ENCODE measurements around the gene DEAF1.

DEAF1 gene

DNA sequence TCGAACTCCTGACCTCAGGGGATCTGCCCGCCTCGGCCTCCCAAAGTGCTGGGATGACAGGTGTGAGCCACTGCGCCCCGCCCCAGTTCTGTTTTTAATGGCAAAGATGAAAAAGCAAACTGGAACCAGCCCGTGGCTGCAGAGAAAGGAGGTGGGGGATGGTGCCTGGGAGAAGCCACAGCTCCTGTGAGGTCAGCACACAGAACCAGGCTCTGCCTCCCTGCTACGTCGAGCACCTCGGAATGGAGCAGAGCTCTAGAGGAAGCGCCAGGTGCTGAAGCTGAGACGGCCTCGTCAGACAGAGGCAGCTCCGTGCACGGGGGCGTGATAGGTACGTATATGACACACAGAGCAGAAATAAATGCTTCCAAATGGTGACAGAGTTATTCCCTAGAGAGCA lies 49.5 kb downstream of the DEAF1 start:
- no peak for DNase-seq (ENCODE audit: low read depth)

DNA sequence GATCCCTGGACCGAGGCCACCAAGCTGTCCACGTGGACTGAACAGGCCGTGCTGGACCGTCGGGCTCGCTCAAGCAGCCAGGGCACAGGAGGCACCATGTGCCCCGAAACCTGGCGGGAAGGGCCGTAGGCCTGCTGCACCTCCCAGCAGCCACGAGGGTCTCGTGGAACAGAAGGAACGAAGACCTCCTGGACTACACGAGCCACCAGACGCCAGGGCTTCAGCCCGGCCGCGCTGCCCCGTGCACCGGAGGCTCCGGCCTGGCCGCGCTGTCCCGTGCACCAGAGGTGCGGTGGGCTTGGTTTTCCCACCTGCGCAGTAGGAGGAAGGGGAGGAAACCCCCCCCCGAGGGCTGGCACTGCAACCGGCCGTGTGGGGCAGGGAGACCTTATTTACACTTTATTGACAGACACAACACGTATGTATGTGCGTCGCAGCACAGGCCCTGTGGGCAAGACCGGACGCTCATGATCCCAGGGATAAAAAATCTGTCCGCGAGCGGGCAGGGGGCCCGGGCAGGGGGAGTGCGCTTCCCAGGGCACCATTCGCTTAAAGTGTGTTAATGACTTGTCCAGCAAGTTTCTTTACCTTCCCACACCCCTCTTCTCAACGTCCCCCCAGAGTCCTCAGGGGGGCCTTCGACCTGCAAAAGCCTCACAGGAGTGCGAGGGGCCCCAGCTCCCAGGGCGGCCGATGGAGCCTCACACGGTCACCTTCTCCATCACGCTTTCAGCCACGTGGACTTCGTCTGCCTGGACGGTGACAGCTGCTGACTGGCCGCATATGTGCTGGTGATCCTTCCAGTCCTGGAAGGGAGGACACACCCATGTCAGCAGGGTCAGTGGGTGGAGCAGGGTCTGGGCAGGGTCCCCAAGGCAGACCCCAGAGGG lies 50.9 kb downstream of the DEAF1 start:
- no peak for DNase-seq (ENCODE audit: low read depth)

DNA sequence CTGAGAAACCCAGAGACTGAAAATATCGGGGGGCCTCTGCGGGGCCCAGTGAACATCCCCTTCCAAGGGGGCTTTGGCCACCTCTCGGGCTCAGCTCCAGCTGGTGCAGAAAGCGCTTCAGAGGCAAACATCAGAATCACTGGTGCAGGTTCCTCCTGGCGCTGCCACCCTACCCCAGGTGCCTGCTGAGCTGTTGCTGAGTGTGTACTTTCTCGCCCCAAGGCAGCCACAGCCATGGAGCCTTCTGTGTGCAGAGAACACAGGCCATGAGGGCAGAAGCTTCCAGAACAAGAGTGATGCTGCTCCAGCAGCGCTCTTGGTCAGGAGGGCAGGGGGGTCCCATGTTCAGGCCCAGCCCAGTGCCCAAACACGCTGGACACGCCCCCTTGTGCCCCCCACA lies 51.7 kb downstream of the DEAF1 start:
- DNase-seq (ENCODE audit: low read depth) = no peak

DNA sequence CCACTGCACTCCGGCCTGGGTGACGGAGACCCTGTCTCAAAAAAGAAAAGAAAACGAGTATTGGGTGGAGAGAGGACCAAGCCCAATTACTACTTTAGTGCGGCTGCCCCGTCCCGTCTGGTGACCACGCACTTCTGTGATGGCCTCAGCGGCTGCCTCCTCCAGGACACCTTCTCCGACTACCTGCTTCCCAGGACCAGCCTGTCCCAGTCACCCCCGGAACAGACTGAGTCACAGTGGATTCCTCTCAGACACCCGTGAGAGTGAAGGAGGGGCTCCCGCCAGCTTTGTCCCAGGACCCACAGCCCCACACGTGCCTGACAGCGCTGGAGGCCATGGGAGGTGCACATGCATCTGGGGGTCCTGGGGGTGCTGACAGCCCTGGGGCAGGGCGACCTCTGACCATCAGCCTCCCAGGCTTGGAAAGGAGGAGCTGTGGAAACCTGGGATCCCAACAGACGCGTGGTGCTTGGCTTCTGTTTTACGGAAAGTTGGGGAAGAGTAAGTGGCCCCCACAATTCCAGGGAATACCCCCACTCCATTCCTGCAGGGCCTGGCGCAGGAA lies 53.1 kb downstream of the DEAF1 start:
- no peak for DNase-seq (ENCODE audit: low read depth)

DNA sequence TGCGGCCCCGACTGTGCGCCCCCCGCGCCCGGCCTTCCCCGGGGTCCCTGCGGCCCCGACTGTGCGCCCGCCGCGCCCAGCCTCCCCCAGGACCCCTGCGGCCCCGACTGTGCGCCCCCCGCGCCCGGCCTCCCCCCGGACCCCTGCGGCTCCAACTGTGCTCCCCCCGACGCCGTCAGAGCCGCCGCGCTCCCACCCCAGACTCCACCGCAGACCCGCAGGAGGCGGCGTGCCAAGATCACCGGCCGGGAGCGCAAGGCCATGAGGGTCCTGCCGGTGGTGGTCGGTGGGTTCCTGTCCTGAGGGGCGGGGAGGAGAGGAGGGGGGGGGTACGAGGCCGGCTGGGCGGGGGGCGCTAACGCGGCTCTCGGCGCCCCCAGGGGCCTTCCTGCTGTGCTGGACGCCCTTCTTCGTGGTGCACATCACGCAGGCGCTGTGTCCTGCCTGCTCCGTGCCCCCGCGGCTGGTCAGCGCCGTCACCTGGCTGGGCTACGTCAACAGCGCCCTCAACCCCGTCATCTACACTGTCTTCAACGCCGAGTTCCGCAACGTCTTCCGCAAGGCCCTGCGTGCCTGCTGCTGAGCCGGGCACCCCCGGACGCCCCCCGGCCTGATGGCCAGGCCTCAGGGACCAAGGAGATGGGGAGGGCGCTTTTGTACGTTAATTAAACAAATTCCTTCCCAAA lies 54.9 kb downstream of the DEAF1 start:
- no peak for DNase-seq (ENCODE audit: low read depth)

DNA sequence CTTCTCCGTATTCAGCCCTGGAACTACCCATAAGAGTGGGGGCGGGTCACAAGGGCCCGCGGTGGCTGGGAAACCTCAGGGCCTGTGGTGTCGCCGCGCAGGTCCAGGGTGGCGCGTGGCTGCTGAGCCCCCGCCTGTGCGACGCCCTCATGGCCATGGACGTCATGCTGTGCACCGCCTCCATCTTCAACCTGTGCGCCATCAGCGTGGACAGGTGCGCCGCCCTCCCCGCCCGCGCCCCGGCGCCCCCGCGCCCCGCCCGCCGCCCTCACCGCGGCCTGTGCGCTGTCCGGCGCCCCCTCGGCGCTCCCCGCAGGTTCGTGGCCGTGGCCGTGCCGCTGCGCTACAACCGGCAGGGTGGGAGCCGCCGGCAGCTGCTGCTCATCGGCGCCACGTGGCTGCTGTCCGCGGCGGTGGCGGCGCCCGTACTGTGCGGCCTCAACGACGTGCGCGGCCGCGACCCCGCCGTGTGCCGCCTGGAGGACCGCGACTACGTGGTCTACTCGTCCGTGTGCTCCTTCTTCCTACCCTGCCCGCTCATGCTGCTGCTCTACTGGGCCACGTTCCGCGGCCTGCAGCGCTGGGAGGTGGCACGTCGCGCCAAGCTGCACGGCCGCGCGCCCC lies 55.6 kb downstream of the DEAF1 start:
- DNase-seq (ENCODE audit: low read depth) = no peak

DNA sequence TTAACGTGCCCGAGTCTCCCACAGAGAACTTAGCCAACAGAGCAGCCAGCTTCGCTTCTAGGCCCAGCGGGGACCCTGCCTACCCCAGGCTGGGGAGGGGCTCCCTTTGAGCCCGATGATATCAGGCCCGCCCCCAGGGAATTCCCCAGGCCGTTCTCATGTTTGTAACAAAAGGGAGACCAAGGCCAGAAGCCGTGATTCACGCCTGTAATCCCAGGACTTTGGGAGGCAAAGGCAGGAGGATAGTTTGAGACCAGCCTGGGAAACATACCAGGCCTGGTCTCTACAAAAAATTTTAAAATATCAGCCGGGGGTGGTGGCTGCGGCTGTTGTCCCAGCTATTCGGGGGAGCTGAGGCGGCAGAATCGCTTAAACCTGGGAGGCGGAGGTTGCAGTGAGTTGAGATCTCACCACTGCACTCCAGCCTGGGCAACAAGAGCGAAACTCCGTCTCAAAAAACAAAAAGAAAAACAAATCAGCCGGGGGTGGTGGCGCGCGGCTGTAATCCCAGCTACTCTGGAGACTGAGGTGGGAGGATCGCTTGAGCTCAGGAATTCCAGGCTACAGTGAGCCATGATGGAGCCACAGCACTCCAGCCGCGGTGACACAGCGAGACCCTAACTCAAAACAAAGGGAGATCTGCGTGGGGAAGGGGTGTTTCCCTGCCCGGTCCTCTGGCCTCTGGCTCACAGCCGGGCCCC lies 56.2 kb downstream of the DEAF1 start:
- no peak for DNase-seq (ENCODE audit: low read depth)

DNA sequence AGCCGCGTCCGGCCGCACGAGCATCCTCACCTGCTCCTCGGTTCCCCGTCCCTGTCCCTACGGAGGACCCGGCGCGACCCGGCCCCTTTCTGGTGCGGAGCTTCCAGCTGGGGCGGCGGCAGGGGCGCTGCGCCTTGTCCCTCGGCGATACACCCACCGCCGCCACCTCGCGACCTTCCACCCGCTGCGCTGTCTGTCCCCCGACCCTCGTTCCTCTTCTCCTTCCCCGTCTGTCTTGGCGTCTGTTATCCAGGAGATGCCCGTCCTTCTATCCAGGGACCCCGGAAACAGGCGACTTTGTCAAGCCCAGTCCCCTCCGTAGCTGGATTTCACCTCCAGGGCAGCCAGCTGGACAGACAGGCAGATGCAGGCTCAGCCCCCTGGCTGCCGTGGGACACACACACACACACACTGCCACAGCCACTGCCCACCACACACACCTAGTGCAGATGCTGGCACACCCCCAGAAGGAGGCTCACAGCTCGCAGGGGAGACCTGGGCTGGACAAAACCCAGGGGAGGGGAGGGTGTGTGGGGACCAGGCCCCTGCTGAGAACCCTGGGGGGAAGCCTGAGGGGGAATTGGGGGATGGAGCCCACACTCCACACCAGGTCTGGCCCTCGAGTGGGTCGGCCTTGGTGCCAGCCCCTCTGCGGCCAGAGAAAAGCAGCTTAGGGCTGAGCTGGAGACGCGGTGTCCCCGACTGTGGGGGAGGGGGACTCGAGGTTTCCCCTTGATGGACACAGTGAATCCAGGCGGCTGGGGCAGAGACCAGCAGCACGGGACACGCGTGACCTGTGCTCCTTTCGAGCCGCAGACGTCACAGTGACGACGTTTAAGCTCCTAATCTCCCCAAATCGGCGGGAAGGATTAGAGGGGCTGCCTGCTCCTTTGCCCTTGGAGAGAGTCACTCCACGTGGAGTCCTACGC lies 57.2 kb downstream of the DEAF1 start:
- DNase-seq (ENCODE audit: low read depth) = no peak

DNA sequence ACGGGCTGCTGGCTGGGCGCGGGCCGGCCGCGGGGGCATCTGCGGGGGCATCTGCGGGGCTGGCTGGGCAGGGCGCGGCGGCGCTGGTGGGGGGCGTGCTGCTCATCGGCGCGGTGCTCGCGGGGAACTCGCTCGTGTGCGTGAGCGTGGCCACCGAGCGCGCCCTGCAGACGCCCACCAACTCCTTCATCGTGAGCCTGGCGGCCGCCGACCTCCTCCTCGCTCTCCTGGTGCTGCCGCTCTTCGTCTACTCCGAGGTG lies 57.8 kb downstream of the DEAF1 start:
- no peak for DNase-seq (ENCODE audit: low read depth)

DNA sequence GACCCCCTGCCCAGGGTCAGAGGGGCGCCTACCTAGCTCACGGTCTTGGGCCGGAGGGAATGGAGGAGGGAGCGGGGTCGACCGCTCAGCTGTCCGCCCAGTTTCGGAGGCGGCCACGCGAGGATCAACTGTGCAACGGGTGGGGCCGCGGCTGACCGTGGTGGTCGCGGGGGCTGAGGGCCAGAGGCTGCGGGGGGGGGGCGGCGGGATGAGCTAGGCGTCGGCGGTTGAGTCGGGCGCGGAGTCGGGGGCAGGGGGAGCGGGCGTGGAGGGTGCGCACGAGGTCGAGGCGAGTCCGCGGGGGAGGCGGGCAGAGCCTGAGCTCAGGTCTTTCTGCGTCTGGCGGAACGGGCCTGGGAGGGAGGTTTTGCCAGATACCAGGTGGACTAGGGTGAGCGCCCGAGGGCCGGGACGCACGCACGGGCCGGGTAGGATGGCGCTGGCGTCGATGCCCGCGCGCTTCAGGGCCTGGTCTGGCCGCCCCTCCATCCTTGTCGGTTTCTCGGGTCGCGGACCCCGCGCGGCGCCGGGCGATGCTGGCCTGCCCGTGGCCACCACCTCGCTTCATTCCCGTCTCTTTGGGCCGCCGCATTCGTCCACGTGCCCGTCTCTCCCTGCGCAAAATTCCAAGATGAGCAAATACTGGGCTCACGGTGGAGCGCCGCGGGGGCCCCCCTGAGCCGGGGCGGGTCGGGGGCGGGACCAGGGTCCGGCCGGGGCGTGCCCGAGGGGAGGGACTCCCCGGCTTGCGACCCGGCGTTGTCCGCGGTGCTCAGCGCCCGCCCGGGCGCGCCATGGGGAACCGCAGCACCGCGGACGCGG lies 58.3 kb downstream of the DEAF1 start, which contains the start of gene DRD4:
TSS of gene DRD4 (plus strand) at position 759 of the 822 bp plus-strand sequence. CDS start at position 795, 36 bp downstream.
- DNase-seq (ENCODE audit: low read depth) = no peak

DNA sequence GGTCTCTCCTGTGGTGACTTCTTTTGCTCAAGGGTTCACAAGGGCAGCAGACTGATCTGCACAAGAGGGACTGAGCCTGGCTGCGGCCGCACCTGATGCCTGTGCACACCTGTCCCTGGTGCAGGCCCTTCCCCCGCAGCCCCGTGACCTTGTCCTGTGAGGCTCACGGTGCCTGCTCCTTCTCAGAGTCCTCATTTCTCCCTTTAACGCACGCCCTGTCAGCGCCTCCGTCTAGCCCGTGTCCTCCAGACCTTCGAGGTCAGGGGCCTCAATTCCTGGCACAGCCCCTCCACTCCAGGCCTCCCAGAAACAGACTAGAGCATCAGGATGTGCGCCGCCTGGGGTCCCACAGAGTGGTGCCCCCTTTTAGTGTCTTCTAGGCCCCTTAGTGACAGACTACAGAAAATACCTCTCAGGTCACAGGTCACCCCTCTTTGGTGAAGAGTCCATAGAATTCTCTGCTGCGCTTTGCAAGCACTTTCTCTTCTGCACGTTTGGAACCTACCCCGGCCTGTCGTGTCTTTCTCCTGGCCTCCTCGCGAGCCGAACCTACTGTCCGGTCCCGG lies 59.0 kb downstream of the DEAF1 start:
- no peak for DNase-seq (ENCODE audit: low read depth)

DNA sequence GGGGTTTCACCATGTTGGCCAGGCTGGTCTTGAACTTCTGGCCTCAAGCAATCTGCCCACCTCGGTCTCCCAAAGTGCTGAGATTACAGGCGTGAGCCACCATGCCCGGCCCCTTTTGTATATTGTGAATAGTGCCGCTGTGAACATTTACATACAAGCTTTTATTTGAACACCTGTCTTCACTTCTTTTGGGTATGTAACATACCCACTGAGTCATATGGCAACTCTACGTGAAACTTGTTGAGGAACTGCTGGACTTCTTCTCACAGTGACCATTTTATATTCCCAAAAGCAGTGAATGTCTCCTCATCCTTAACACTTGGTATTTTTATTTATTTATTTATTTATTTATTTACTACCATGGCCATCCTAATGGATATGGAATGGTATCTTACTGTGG lies 64.2 kb downstream of the DEAF1 start:
- DNase-seq (ENCODE audit: low read depth) = no peak

DNA sequence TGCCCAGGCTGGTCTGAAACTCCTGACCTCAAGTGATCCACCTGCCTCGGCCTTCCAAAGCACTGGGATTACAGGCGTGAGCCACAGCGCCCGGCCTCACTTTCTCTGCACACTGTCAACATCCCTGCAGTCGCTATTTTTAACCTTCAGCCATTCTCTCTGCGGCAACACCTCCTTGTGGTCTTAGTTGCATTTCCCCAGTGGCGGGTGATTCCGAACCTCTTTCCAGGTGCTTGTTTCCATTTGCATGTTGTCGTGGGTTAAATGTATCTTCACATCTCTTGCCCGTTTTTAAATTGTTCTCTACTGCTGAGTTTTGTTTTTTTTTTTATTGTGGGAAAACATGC lies 65.8 kb downstream of the DEAF1 start:
- no peak for DNase-seq (ENCODE audit: low read depth)

DNA sequence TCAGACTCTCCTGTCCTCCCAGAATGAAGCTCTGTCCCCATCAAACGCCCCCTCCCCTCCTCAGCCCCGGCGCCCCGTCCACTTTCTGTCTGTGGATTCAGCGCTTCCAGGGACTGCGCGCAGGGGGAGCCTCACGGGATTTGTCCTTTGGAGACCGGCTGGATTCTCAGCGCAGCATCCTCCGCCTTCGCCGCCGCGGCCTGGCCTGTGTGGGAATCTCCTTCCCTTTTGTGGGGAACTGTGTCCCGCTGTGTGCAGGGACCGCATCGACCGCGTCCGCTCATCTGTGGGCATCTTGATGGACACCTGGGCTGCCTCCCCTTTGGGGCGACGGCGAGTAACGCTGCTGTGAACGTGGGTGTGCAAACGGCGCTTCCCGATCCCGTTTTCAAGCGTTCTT lies 67.0 kb downstream of the DEAF1 start:
- DNase-seq (ENCODE audit: low read depth) = no peak

DNA sequence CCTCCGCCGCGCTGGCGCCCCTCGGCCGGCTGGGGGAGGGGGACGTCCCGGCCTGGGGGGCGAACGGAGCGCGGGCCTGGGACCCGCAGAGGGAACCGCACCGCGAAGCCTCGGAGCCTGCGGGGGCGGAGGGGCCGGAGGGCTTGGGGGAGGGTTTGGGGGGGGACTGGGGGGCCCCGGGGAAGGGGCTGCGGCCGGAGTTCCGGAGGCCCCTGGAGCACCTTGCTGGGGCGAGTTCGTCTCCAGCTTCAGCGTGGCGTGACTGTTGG lies 67.8 kb downstream of the DEAF1 start:
- no peak for DNase-seq (ENCODE audit: low read depth)

DNA sequence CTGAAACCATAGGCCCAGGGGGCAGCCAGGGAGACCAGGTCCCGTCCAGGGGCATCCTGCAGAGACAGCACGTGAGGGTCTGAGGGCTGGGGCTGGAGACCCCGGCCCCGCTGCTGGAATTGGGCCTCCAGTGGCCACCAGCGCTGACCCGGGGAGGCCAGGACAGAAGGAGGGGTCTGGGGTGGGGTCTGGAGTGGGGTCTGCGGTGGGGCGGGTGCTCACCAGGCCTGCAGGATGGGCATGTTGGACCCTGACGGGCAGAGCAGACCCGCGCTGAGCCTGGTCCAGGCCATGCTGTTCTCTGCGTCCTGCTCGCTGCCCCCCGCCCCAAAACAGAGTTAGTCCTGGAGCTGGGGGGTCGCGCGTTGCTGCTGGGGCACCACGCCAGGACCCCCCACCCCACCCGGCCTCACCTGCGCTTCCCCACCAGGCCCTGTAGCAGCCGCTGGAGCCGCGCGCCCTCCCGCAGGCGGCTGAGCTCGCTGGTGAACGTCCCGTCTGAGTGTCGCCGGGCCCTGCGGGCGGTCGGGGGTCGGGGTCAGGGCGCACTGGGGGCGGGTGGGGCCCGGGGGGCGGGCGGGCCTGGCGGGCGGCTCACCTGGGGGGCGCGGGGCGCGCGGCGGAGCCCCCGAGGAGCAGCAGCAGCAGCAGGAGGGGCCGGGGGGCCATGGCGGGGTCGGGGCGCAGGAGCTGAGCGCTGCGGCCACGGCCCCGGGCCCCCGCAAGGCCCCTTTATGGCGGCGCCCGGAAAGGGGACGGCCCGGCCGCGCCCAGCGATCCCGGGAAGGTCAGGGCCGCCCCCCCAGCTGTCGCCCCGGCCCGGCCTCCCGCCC lies 68.3 kb downstream of the DEAF1 start, which contains the start of gene SCT:
TSS of gene SCT (minus strand) at position 707 of the 833 bp plus-strand sequence. CDS start at position 669, 38 bp downstream.
- DNase-seq (ENCODE audit: low read depth) = no peak

DNA sequence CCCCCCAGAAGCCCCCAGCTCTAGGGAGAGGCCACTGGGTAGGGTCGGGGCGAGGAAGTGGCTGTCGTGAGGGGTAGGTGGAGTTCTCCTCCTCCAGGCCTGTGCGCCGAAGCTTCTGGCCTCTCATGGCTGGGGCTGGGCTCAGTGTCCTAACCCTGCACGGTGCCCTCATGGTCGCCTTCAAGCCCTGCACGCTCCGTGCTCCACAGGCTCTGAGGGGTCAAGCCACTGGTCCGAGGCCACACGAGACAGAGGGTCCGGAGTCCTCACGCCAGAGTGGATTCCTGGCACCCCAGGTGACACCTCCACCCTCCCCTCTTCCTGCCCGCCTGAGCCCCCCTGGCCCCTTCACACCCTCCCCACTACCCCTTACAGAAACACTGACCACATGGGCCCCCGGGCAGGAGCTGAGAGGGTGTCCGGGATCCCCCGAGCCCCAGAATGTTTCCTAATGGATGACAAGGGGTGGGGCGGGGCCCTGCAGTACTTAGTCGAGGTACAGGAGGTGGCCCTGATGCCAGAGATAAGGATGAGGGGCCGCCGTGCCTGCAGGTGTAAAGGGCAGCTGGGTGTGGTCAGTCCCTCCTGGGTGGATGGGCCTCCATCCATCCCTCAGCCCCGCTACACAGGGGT lies 69.3 kb downstream of the DEAF1 start:
- DNase-seq (ENCODE audit: low read depth) = no peak

DNA sequence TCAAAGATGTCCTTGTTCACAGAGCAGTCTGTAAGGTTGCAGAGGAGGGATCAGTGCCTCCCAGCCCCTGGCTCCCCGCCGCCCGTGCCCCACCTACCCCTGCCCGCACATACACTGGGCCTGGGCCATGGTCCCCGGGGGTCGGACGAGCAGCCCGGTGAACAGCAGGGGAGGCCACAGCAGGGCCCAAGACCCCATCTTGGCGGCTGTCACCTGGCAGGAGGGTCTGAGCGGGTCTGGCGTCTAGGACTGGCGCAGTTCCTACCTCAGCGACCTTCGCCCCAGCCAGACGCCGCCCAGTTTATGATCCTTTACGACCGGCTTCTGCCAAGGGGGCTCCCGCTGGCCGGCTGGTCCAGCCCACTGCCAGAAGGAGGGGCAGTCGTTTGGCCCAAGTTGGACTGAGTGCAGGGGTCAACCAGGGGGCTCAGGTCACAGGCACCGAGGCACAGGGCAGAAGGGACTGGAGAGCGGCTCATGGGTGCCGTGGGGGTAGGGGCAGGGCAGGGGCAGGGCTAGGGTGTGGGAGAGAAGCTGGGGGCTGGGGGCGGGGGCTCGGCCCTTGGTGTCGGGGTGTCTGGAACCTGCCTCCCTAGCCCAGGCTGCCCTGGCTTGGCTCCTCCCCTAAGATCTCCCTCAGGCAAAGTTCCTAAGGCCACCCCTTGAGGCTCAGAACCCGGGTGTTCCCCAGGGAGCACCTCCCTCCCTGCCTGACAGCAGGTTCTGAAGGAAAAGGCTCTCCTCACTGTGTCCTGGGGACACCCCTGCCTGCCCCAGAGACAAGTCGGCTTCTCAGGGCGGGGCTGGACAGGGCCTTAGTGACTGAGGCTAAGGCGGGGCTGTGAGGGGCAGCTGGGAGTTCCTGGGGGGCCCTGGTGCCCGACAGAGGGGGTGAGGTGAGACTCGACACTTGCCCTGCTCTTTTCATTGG lies 70.1 kb downstream of the DEAF1 start, which contains the start of gene CDHR5:
TSS of gene CDHR5 (minus strand) at position 251 of the 931 bp plus-strand sequence. CDS start at position 198, 53 bp downstream.
- no peak for DNase-seq (ENCODE audit: low read depth)
